Hematopoietic multipotent progenitor cell treated with erythropoietin and hydrocortisone succinate and interleukin-3 and kit ligand, for 17 days (in vitro differentiated cells): Measurements from ENCODE around the gene ANKMY1.
"Not testable (repeated sequence)": the region's sequence is repeated elsewhere in the genome, so short reads cannot be mapped to it uniquely, and the experiment has no call there.

ENCODE experiments used
- DNase-seq: peaks from one replicate; pipeline ENCODE4 v3.0.0-alpha.2; 2015; ENCODE audit warnings: low spot score

ANKMY1 gene

GRCh38 chr2:240505910-240506309, 51.9 kb downstream of the ANKMY1 start:
- no peak for DNase-seq

GRCh38 chr2:240503848-240504247, 53.9 kb downstream of the ANKMY1 start:
- no peak for DNase-seq

- no peak for DNase-seq
Measured at GRCh38 chr2:240503375-240503774, 54.4 kb downstream of the ANKMY1 start.

- DNase-seq: no peak
Measured at GRCh38 chr2:240502430-240503121, 55.2 kb downstream of the ANKMY1 start.

GRCh38 chr2:240502059-240502429, 55.7 kb downstream of the ANKMY1 start:
- DNase-seq: no peak

GRCh38 chr2:240501531-240501991, 56.2 kb downstream of the ANKMY1 start:
- DNase-seq: no peak

- DNase-seq: no peak
Measured at GRCh38 chr2:240500561-240501423, 57.0 kb downstream of the ANKMY1 start.

GRCh38 chr2:240499309-240500301, 58.2 kb downstream of the ANKMY1 start:
- no peak for DNase-seq

- no peak for DNase-seq
Measured at GRCh38 chr2:240498958-240499260, 58.9 kb downstream of the ANKMY1 start.

GRCh38 chr2:240498171-240498957, 59.4 kb downstream of the ANKMY1 start:
- DNase-seq: no peak

GRCh38 chr2:240497082-240497481, 60.7 kb downstream of the ANKMY1 start:
- DNase-seq: not testable (repeated sequence)

GRCh38 chr2:240494942-240495341, 62.8 kb downstream of the ANKMY1 start:
- not testable (repeated sequence) for DNase-seq

- DNase-seq: no peak
Measured at GRCh38 chr2:240494194-240494793, 63.5 kb downstream of the ANKMY1 start.

- DNase-seq: no peak
Measured at GRCh38 chr2:240491483-240491882, 66.3 kb downstream of the ANKMY1 start.

GRCh38 chr2:240482141-240482540, 75.6 kb downstream of the ANKMY1 start:
- no peak for DNase-seq

GRCh38 chr2:240481720-240482119, 76.1 kb downstream of the ANKMY1 start:
- DNase-seq: no peak

- DNase-seq: no peak
Measured at GRCh38 chr2:240480834-240481623, 76.8 kb downstream of the ANKMY1 start.

GRCh38 chr2:240479111-240479501, 78.7 kb downstream of the ANKMY1 start:
- no peak for DNase-seq

GRCh38 chr2:240478346-240479110, 79.3 kb downstream of the ANKMY1 start:
- no peak for DNase-seq
